ENCODE data around the gene SOWAHC.
"Not testable (repeated sequence)": the region's sequence is repeated elsewhere in the genome, so short reads cannot be mapped to it uniquely, and the experiment has no call there.

SOWAHC gene

GRCh38 chr2:109615637-109616144 is 1.5 kb downstream of the SOWAHC start:
- DNase-seq, result peak; percentile 74

- DNase-seq, result no peak
These were observed 2.0 kb downstream of the SOWAHC start for GRCh38 chr2:109616184-109616583.

GRCh38 chr2:109619032-109619615 is 5.0 kb downstream of the SOWAHC start:
- DNase-seq, result no peak

GRCh38 chr2:109623297-109623696 is 9.1 kb downstream of the SOWAHC start:
- DNase-seq, result no peak

DNA sequence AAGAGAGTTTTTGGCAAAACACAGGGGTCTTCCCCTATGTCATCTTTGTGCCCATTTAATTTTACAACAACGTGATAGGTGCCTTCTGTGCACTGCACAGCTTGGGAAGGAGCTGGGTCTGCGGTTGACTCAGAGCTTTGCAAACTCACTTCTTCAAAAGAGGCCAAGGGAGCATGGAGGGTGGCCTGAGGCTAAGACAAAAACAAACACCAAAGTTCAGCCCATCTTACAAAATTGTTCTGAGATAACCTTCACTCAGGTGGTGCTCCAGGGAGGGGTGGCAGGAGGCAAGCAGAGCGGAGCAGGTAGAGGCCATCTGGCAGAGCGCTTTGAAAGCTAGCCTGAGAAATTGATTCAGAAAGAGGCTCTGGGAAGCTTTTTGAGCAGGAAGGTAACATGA is 9.8 kb downstream of the SOWAHC start:
- no peak for DNase-seq

- DNase-seq, result no peak
These were observed 10.2 kb downstream of the SOWAHC start for GRCh38 chr2:109624339-109624738.

- DNase-seq, result not testable (repeated sequence)
These were observed 14.2 kb downstream of the SOWAHC start for GRCh38 chr2:109628321-109628720.

DNA sequence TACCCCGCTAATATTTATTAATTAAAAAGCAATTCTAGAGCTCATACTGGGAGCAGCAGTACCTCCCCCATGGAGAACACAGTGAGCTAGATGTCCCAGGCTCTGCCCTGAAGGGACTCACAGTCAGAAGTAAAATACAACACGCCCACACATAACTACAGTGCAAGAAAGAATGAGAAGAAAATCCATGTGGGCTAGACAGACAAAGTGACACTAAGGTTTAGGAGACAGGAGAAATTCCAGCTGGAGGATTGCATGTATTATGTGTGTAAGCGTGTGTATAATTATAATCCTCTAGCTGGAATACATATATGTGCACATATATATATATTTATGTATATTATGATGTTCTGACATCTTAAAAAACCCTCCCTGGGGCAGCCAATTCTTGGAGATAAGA is 15.7 kb downstream of the SOWAHC start:
- no peak for DNase-seq

DNA sequence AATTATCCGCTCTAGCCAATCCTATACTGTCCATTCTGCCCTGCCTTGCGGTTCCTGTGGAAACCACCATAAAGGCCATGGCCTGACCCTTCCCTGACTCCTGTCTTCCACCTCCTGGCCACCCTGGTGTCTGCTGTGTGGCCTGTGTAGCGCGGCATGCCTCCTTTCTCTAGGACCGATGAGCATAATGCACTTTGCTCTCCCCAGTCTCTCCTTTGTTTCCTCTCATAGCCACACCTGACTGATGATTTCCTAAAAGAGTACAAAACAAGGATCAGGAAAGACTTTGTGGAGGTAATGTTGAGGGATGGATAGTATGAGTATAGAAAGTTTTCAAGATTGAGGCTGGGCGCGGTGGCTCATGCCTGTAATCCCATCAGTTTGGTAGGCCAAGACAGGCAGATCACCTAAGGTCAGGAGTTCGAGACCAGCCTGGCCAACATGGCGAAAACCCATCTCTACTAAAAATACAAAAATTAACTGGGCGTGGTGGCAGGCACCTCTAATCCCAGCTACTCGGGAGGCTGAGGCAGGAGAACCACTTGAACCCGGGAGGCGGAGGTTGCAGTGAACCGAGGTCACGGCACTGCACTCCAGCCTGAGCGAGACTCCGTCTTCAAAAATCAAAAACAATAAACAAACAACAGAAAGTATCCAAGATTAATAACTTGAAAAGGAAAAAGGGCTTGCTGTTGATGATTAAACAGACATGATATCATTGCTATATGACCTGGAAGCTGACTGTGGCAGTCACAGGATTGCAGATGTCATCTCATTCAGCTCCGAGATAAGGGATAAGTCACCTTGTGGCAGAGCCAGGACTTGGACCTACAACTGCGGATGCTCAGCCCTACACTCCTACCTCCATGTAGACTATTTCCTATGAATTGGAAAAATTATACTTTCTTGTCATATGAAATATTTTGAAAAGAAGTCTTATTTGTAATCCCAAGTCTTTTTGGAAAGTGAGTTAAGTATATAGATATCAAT is 16.6 kb downstream of the SOWAHC start:
- no peak for DNase-seq

- DNase-seq, result peak; percentile 22
These were observed 17.6 kb downstream of the SOWAHC start for GRCh38 chr2:109631741-109632140.

DNA sequence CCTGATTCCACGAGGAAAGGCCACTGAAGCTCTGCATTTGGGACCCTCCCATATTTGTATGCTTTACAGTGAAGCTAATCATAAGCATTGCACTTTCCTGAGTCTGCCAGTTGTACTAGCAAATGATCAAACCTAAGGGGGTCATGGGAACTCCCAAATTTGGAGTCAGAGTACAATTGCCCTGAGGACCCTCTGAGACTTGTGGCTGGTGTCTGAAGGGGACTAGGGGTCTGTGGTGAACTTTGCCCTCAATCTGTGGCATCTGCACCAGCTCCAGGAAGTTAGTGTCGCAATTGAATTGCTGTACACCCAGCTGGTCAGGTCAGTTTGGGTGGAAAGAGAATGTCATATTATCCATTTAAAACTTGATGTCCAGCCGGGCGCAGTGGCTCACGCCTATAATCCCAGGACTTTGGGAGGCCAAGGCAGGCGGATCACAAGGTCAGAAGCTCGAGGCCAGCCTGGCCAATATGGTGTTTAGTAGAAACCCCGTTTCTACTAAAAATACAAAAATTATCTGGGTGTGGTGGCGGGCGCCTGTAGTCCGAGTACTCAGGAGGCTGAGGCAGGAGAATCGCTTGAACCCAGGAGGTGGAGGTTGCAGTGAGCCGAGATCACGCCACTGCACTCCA is 18.1 kb downstream of the SOWAHC start:
- no peak for DNase-seq

DNA sequence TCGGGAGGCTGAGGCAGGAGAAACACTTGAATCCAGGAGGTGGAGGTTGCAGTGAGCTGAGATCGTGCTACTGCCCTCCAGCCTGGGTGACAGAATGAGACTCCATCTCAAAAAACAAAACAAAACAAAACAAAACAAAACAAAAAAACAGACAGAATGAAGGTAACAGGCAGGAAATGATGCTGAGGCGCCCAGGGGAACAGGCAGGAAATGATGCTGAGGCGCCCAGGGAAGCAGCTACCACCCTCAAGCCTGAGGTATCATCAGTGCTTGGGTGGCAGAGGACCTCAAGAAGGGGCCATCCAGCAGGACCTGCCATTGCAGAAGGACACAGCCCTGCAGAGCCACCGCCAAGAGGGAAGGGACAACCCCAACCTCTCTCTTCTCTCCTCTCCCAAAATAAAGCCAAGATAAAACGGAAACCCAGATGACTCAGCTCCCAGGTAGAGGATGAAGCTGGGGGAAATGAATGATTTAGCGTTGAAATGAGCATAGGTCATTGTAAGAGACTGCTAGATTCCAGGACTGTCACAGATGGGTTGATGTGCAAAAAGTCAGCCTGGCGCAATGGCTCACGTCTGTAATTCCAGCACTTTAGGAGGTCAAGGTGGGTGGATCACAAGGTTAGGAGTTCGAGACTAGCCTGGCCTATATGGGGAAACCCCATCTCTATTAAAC is 19.3 kb downstream of the SOWAHC start:
- no peak for DNase-seq

GRCh38 chr2:109635426-109636304 is 21.5 kb downstream of the SOWAHC start:
- DNase-seq, result no peak

GRCh38 chr2:109636317-109636716 is 22.2 kb downstream of the SOWAHC start:
- DNase-seq, result no peak

DNA sequence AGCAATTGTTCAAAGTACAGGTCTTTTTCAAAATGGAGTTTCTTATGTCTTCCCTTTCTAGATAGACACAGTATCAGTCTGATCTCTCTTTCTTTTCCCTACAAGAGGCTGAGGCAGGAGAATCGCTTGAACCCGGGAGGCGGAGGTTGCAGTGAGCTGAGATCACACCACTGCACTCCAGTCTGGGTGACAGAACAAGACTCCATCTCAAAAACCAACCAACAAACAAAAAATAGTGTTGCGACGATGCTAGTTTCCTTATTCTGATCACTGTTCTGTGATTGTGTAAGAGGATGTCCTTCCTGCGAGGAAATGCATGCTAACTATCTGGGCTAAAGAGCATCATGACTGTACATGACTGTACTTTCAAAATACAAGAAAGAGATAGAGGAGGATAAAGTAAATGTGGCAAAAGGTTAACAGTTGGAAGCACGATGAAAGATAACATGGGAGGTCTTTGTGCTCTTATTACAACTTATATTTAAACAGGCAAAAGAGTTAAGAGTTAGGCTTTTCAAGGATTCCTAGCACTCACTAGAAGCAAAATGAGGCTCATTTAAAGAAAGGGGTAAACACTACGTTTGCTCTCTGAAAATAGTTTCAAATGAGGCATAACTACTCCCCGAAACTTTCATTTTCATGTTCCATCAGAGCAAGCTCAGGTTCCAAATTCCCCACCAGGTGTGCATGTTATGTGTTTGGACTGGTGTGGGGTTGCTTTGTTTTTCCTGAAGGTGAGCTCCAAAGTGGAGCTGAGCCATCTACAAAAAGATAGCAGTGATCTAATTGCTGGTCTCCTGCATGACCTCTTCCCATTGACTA is 23.8 kb downstream of the SOWAHC start:
- DNase-seq, result no peak

DNA sequence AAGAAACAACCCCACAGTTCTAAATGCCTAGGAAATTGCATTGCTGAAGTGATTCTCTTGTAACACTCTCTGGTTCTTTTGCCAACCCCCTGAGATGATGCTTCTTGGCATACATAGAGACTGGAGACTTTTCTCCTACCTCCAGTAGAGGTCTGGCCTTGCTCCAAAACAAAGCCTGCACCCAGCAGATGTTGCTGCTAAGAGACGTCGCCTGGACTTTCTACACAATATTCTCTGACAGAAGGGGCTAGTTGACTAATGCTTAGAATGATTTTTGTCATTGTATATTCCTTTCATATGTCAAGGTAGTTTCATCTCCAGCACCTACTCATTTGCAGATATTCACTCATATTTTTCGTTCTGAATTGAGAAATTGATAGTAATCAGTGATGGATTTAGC is 24.6 kb downstream of the SOWAHC start:
- DNase-seq, result peak; percentile 5

GRCh38 chr2:109640000-109640399 is 25.8 kb downstream of the SOWAHC start:
- DNase-seq, result not testable (repeated sequence)

GRCh38 chr2:109644571-109645275 is 30.6 kb downstream of the SOWAHC start:
- no peak for DNase-seq

DNA sequence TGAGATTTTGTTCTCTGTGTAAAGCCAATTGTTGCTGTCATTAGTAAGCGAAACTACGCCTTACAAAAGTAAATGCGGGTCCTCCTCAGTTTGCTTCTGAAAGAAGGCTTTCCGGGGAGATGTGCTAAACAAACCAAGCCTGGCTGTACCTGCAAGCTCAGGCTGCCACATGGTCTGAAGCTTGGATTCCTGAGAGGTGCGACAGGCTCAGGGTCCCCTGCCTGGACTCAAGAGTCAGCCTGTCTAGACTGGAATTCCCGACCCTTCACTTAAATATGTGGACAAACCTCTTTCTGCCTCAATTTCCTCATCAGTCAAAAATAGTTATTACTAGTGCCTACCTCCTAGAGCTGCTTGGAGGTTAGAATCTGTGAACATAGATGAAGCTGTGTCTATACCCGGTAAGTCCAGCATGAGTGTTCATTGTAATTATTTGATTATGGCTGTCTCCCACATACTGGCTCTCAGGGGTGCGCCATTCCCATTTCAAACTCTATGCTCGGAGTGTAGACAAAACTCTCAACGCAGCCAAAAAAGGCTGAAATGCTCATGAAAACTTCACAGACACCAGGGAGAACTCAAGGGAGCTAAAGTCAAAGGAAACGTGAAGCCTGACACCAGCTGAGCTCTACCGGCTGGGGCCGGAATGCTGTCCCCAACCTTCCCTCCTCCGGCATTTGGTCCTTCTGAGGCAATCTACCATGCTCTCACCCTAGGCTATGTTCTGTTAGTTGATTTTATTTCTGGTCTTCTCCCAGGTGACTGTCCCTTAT is 31.4 kb downstream of the SOWAHC start:
- DNase-seq, result no peak

- no peak for DNase-seq
These were observed 32.8 kb downstream of the SOWAHC start for GRCh38 chr2:109646961-109647360.
